HG02623 (cell line): ENCODE results near the gene C21orf58.

ENCODE experiments used
- ATAC-seq: cut with Tn5 transposase; IDR thresholded peaks from one replicate; pipeline ENCODE4 v1.9.1; 2021; ENCODE audit warnings: moderate library complexity; ENCODE audit not compliant: unreplicated experiment

Gene C21orf58

GRCh38 chr21:46354046-46354445, 30.4 kb upstream of the C21orf58 start:
- ATAC-seq: no peak

DNA sequence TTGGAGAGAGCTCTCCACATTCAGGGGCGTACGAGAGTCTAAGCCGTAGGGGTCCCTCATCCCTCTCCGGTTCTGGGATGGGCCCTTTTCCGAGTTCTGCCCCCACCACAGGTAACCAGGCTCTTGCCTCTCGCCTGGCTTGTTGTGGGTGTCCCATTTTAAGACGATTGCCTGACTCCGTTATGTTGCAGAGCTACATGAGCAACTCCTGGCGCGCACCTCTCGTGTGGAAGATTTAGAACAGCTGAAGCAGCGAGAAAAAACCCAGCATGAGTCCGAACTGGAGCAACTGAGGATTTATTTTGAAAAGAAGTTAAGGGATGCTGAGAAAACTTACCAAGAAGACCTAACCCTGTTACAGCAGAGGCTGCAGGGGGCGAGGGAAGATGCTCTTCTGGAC, 29.2 kb upstream of the C21orf58 start:
- no peak for ATAC-seq

GRCh38 chr21:46352164-46352515, 28.5 kb upstream of the C21orf58 start:
- ATAC-seq: no peak

- no peak for ATAC-seq
Observed at GRCh38 chr21:46351476-46352163, 27.9 kb upstream of the C21orf58 start.

GRCh38 chr21:46350981-46351380, 27.3 kb upstream of the C21orf58 start:
- ATAC-seq: no peak

DNA sequence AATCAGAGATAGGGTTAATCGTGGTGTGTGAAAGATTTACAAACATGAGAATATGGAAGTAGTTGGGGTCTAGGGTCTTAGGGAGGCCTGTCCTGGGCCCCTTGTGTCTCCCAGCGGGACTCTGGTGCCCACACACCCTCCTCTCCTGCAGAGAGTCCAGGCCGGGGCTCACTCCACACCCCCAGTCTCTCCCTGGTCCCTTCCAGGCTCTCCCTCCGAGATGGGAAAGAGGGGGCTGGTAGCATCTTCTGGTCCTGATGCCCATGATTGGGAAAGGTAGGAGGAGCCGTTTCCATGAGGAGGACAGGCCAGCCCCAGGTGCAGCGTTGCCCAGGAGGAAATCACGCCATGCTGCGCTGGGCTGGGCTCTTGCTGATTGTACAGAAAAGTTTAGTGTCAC, 26.9 kb upstream of the C21orf58 start:
- ATAC-seq: no peak

GRCh38 chr21:46349134-46349760, 25.6 kb upstream of the C21orf58 start:
- no peak for ATAC-seq

DNA sequence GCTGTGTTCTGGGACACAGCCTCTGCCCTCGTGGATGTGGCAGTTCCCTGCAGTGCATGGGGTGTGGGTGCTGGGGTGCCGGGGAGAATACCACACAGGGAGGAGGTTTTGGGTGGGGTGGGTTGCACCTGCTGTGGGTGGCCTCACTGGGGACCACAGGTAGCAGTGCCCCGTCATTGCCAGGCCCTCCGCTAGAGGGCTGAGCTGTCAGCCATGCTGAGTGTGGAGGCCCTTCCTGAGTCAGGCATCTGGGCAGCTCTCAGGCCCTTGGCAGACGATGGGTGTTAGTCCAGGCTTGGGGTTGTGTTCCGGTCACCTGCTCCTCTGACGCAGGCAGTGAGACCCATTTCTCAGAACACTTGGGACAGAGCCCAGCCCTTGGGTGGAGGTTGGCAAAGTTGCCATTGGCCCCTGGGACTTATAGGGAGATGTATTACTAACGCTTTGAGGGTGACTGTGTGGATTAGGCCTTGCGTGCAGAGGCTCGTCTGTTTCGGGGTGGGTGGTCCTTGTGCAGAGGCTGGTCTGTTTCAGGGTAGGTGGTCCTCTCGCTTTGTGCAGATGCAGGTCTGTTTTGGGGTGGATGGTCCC, 24.2 kb upstream of the C21orf58 start:
- ATAC-seq: no peak

- ATAC-seq: no peak
Observed at GRCh38 chr21:46347203-46347550, 23.5 kb upstream of the C21orf58 start.

DNA sequence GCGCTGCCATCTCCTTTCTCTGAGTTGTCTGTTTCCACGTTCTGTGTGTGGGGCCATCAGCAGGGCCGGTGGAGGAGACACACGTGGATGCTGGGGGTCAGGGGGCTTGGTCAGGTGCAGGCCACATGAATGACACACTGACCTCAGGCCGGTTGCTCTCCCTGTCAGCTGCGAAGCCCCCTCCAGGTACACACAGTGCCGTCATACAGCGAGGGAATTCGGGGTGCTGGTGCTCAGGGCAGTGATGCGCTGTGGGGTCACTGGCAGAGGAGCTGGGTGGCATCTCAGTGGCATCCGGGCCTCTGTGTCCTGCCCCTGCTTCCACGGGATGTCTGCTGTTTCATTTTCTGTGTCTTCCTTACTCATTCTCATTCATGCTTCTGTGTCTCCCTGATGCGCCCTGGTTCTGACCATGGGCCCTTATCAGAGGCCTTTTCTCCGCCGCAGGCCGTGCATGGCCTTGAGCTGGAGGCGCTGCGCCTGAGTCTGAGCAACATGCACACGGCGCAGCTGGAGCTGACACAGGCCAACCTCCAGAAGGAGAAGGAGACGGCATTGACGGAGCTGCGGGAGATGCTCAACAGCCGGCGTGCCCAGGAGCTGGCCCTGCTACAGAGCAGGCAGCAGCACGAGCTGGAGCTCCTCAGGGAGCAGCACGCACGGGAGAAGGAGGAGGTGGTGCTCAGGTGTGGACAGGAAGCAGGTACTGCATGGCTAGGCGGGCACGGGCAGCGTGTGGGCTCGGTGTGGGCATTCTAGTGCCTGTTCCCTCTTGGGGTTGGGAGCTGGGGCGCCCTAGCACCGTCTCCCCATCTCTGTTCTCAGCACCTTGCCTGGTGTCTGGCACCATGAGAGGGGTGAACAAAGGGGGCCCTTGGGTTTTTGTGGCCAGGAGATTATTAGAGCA, 22.9 kb upstream of the C21orf58 start:
- ATAC-seq: no peak

- ATAC-seq: no peak
Observed at GRCh38 chr21:46345861-46346260, 22.2 kb upstream of the C21orf58 start.

- no peak for ATAC-seq
Observed at GRCh38 chr21:46344219-46344915, 20.7 kb upstream of the C21orf58 start.

GRCh38 chr21:46340998-46341397, 17.3 kb upstream of the C21orf58 start:
- no peak for ATAC-seq

DNA sequence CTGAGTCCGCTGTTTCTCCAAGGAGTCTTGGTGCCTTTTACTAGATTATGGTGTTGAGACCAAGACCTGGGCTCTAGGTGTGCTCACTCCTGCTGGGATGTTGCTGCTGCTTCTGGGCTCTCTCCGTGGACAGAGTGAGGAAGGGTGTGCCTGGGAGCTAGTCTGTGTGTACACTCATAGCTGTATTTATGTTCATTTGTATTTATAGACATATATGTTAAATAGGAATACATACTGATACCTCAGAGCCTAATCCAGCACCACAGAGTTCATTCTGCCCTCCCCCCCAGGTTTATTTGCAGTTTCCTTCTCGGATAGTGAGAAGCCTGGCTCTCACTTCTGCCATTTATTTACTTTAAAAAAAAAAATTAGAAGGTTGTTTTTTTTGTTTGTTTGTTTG, 12.9 kb upstream of the C21orf58 start:
- no peak for ATAC-seq

GRCh38 chr21:46334351-46335140, 10.9 kb upstream of the C21orf58 start:
- no peak for ATAC-seq

- no peak for ATAC-seq
Observed at GRCh38 chr21:46329796-46330195, 6.1 kb upstream of the C21orf58 start.

- no peak for ATAC-seq
Observed at GRCh38 chr21:46328151-46328550, 4.5 kb upstream of the C21orf58 start.

GRCh38 chr21:46327711-46328110, 4.0 kb upstream of the C21orf58 start:
- ATAC-seq: no peak

- ATAC-seq: no peak
Observed at GRCh38 chr21:46326110-46326703, 2.5 kb upstream of the C21orf58 start.
